OCI-LY7 (cell line): ENCODE measurements around the gene GMDS.

Experiments used
- CTCF ChIP-seq: fragments of 200-600 bp; sonication (generic); conservative IDR thresholded peaks from 2 replicates; pipeline ENCODE4 v1.5.1; 2014; ENCODE audit warnings: mild to moderate bottlenecking, antibody characterized with exemption, low read length, moderate library complexity, mixed read lengths
- EZH2phosphoT487 ChIP-seq: fragments of 200-600 bp; sonication (generic); IDR thresholded peaks from 2 replicates; pipeline ENCODE4 v1.6.1; 2018; ENCODE audit warnings: low read depth, borderline replicate concordance, mild to moderate bottlenecking, mixed run types, antibody characterized with exemption, low read length, moderate library complexity, mixed read lengths

- no peak for TF ChIP-seq CTCF
- no peak for TF ChIP-seq EZH2phosphoT487
Measured at GRCh38 chr6:1689141-1689540, 556.3 kb downstream of the GMDS start.
